Measurements from ENCODE around the gene TIGD3. TPM values are rescaled to one million over a fixed set of nuclear protein-coding genes. Genes with fewer than 3 reads are reported as not detected.

The TIGD3 gene
- total and polyA plus RNA-seq, 2 experiments from 2014 or later: 1.2 to 3.0 TPM

DNA sequence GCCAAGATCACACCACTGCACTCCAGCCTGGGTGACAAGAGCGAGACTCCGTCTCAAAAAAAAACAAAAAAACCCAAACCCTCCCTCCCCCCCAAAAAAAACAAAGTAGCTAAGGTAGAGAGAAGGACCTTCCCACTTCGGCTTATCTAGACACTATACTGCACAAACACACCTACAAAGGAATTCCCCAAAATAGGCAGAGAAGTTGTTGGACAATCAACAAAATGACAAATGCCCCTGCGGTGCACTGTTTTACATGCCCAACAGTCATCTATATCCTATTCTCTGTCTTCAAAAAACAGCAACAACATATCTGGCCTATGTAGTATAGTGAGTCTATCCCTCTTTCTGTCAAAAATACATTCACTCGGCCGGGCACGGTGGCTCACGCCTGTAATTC, 27.5 kb upstream of the TIGD3 start (continued):
- TF ChIP-seq, protein P1, sequence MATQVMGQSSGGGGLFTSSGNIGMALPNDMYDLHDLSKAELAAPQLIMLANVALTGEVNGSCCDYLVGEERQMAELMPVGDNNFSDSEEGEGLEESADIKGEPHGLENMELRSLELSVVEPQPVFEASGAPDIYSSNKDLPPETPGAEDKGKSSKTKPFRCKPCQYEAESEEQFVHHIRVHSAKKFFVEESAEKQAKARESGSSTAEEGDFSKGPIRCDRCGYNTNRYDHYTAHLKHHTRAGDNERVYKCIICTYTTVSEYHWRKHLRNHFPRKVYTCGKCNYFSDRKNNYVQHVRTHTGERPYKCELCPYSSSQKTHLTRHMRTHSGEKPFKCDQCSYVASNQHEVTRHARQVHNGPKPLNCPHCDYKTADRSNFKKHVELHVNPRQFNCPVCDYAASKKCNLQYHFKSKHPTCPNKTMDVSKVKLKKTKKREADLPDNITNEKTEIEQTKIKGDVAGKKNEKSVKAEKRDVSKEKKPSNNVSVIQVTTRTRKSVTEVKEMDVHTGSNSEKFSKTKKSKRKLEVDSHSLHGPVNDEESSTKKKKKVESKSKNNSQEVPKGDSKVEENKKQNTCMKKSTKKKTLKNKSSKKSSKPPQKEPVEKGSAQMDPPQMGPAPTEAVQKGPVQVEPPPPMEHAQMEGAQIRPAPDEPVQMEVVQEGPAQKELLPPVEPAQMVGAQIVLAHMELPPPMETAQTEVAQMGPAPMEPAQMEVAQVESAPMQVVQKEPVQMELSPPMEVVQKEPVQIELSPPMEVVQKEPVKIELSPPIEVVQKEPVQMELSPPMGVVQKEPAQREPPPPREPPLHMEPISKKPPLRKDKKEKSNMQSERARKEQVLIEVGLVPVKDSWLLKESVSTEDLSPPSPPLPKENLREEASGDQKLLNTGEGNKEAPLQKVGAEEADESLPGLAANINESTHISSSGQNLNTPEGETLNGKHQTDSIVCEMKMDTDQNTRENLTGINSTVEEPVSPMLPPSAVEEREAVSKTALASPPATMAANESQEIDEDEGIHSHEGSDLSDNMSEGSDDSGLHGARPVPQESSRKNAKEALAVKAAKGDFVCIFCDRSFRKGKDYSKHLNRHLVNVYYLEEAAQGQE (IDR thresholded peaks at IDR 0.05; ENCODE audit: unreplicated experiment): no peak
- TF ChIP-seq STAT1 (IDR thresholded peaks at IDR 0.05; ENCODE audit: unreplicated experiment) (no peak), JUNB (IDR thresholded peaks at IDR 0.05; ENCODE audit: unreplicated experiment) (no peak), EZH2phosphoT487 (IDR thresholded peaks at IDR 0.05; ENCODE audit: unreplicated experiment) (no peak)
- TF ChIP-seq, protein P2, sequence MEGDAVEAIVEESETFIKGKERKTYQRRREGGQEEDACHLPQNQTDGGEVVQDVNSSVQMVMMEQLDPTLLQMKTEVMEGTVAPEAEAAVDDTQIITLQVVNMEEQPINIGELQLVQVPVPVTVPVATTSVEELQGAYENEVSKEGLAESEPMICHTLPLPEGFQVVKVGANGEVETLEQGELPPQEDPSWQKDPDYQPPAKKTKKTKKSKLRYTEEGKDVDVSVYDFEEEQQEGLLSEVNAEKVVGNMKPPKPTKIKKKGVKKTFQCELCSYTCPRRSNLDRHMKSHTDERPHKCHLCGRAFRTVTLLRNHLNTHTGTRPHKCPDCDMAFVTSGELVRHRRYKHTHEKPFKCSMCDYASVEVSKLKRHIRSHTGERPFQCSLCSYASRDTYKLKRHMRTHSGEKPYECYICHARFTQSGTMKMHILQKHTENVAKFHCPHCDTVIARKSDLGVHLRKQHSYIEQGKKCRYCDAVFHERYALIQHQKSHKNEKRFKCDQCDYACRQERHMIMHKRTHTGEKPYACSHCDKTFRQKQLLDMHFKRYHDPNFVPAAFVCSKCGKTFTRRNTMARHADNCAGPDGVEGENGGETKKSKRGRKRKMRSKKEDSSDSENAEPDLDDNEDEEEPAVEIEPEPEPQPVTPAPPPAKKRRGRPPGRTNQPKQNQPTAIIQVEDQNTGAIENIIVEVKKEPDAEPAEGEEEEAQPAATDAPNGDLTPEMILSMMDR (conservative IDR thresholded peaks at IDR 0.05; ENCODE audit: low read depth in 2 of 2): no peak

DNA sequence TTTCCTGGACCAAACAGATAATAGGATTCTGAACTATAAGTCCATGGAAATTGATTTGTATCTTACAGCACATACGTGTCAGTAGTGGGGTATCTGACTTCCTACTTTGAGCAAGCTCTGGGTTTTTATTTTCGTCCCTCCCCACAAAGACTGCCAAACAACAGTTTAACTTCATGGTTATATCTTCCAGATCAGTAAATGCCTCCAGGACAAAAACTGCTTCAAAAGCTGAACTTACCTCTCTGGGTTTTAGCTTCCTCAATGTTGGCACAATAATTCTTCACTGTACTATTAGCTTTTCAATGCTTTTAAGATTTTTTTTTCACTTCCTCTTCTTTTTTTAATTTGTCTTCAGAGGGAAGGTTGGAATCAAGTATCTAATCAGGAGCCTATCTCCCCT, 25.1 kb upstream of the TIGD3 start:
- Histone ChIP-seq H3K4me2 (no peak overlapping the region), H3K4me3 (no peak overlapping the region), H3K36me3 (ENCODE audit: insufficient read depth) (no peaks in the 10 kb centered on the region), H3K9me2 (ENCODE audit: insufficient read depth) (no peaks in the 10 kb centered on the region), H2AFZ (peak overlapping the region; percentile 8; the same call in 1 of the 2 replicates), H3F3A (replicated peaks; ENCODE audit: low read depth) (peaks cover 16% of the 10 kb centered on the region; the same call in 1 of the 2 replicates), H3K27ac (ENCODE audit: low read depth) (no peak overlapping the region), H3K79me2 (replicated peaks; ENCODE audit: insufficient read depth) (peaks cover 7% of the 10 kb centered on the region), H3K27me3 (ENCODE audit: insufficient read depth) (no peaks in the 10 kb centered on the region), H3K4me1 (ENCODE audit: insufficient read depth) (peaks cover under 1% of the 10 kb centered on the region), H4K20me1 (replicated peaks; ENCODE audit: insufficient read depth) (peaks cover 3% of the 10 kb centered on the region)
- peaks cover 9% of the 10 kb centered on the region; the same call in 2 of the 3 replicates for H3K4me1 Mint-ChIP-seq
- H3K9me3 Mint-ChIP-seq: no peaks in the 10 kb centered on the region; the same call in 2 of the 3 replicates
- H3K36me3 Mint-ChIP-seq (ENCODE audit: low read depth): 0 out of 3 replicates have a peak, but pooled peaks cover 2% of the 10 kb centered on the region
- peaks cover 12% of the 10 kb centered on the region for H3K27me3 Mint-ChIP-seq (ENCODE audit: insufficient read depth, low read depth, poor library complexity)
- ATAC-seq: no peak
- peak overlapping the region; percentile 38; the same call in 1 of the 3 replicates for H3K4me3 Mint-ChIP-seq
- H3K27ac Mint-ChIP-seq: no peak overlapping the region
- DNase-seq (ENCODE audit: low spot score): no peak
- TF ChIP-seq, protein P3, sequence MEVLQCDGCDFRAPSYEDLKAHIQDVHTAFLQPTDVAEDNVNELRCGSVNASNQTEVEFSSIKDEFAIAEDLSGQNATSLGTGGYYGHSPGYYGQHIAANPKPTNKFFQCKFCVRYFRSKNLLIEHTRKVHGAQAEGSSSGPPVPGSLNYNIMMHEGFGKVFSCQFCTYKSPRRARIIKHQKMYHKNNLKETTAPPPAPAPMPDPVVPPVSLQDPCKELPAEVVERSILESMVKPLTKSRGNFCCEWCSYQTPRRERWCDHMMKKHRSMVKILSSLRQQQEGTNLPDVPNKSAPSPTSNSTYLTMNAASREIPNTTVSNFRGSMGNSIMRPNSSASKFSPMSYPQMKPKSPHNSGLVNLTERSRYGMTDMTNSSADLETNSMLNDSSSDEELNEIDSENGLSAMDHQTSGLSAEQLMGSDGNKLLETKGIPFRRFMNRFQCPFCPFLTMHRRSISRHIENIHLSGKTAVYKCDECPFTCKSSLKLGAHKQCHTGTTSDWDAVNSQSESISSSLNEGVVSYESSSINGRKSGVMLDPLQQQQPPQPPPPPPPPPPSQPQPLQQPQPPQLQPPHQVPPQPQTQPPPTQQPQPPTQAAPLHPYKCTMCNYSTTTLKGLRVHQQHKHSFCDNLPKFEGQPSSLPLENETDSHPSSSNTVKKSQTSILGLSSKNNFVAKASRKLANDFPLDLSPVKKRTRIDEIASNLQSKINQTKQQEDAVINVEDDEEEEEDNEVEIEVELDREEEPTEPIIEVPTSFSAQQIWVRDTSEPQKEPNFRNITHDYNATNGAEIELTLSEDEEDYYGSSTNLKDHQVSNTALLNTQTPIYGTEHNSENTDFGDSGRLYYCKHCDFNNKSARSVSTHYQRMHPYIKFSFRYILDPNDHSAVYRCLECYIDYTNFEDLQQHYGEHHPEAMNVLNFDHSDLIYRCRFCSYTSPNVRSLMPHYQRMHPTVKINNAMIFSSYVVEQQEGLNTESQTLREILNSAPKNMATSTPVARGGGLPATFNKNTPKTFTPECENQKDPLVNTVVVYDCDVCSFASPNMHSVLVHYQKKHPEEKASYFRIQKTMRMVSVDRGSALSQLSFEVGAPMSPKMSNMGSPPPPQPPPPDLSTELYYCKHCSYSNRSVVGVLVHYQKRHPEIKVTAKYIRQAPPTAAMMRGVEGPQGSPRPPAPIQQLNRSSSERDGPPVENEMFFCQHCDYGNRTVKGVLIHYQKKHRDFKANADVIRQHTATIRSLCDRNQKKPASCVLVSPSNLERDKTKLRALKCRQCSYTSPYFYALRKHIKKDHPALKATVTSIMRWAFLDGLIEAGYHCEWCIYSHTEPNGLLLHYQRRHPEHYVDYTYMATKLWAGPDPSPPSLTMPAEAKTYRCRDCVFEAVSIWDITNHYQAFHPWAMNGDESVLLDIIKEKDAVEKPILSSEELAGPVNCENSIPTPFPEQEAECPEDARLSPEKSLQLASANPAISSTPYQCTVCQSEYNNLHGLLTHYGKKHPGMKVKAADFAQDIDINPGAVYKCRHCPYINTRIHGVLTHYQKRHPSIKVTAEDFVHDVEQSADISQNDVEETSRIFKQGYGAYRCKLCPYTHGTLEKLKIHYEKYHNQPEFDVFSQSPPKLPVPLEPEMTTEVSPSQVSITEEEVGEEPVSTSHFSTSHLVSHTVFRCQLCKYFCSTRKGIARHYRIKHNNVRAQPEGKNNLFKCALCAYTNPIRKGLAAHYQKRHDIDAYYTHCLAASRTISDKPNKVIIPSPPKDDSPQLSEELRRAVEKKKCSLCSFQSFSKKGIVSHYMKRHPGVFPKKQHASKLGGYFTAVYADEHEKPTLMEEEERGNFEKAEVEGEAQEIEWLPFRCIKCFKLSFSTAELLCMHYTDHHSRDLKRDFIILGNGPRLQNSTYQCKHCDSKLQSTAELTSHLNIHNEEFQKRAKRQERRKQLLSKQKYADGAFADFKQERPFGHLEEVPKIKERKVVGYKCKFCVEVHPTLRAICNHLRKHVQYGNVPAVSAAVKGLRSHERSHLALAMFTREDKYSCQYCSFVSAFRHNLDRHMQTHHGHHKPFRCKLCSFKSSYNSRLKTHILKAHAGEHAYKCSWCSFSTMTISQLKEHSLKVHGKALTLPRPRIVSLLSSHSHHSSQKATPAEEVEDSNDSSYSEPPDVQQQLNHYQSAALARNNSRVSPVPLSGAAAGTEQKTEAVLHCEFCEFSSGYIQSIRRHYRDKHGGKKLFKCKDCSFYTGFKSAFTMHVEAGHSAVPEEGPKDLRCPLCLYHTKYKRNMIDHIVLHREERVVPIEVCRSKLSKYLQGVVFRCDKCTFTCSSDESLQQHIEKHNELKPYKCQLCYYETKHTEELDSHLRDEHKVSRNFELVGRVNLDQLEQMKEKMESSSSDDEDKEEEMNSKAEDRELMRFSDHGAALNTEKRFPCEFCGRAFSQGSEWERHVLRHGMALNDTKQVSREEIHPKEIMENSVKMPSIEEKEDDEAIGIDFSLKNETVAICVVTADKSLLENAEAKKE (CRISPR knock-in tag; IDR thresholded peaks at IDR 0.05): no peak
- TF ChIP-seq JUNB (IDR thresholded peaks at IDR 0.05; ENCODE audit: unreplicated experiment): no peak
- TF ChIP-seq EZH2phosphoT487 (IDR thresholded peaks at IDR 0.05; ENCODE audit: unreplicated experiment): no peak
- TF ChIP-seq, protein P4, sequence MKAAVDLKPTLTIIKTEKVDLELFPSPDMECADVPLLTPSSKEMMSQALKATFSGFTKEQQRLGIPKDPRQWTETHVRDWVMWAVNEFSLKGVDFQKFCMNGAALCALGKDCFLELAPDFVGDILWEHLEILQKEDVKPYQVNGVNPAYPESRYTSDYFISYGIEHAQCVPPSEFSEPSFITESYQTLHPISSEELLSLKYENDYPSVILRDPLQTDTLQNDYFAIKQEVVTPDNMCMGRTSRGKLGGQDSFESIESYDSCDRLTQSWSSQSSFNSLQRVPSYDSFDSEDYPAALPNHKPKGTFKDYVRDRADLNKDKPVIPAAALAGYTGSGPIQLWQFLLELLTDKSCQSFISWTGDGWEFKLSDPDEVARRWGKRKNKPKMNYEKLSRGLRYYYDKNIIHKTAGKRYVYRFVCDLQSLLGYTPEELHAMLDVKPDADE (IDR thresholded peaks at IDR 0.05): no peak
- TF ChIP-seq ZNF114 (CRISPR knock-in tag; IDR thresholded peaks at IDR 0.05): no peak
- no peak for TF ChIP-seq CREB1 (CRISPR knock-in tag; IDR thresholded peaks at IDR 0.05; ENCODE audit: low read depth)
- TF ChIP-seq ZNF331 (CRISPR knock-in tag; IDR thresholded peaks at IDR 0.05; ENCODE audit: low read depth): no peak
- TF ChIP-seq NANOG (IDR thresholded peaks at IDR 0.05; ENCODE audit: borderline replicate concordance): no peak
- TF ChIP-seq EZH2 (IDR thresholded peaks at IDR 0.05; ENCODE audit: low read depth, unreplicated experiment): no peak

Data from GM23338 (cell line).